DND-41 (cell line): Measurements from ENCODE around the gene ZBTB48.
A peak's percentile ranks its signal among the peaks of the same experiment; 100 is the strongest.
"Not testable (repeated sequence)": the region's sequence is repeated elsewhere in the genome, so short reads cannot be mapped to it uniquely, and the experiment has no call there.

Experiments
- ATAC-seq: fragments of 200-7000 bp; cut with Tn5 transposase; 3 replicates; pipeline ENCODE4 v1.9.1; 2021; ENCODE audit warnings: low read depth; ENCODE audit not compliant: insufficient read depth
- DNase-seq: peaks from one replicate; pipeline ENCODE4 v3.0.0-alpha.2; 2020
- H2AFZ ChIP-seq: 2 replicates; pipeline ENCODE4 v1.6.0; 2012; ENCODE audit warnings: low read depth, low read length
- H3K27ac ChIP-seq: 2 replicates; pipeline ENCODE4 v1.5.1; 2012; ENCODE audit warnings: low read length, inconsistent platforms
- H3K27me3 ChIP-seq: fragments of 200-600 bp; sonication (generic); 2 replicates; pipeline ENCODE4 v1.6.0; 2012; ENCODE audit warnings: low read length, mild to moderate bottlenecking, inconsistent platforms; ENCODE audit not compliant: insufficient read depth, poor library complexity
- H3K36me3 ChIP-seq: 2 replicates; pipeline ENCODE4 v1.5.1; 2012; ENCODE audit warnings: low read length, inconsistent platforms; ENCODE audit not compliant: insufficient read depth
- H3K4me1 ChIP-seq: 2 replicates; pipeline ENCODE4 v1.5.1; 2012; ENCODE audit warnings: mild to moderate bottlenecking, low read length; ENCODE audit not compliant: insufficient read depth
- H3K4me2 ChIP-seq: 2 replicates; pipeline ENCODE4 v1.6.0; 2012; ENCODE audit warnings: mild to moderate bottlenecking, moderate library complexity, low read length, inconsistent platforms; ENCODE audit not compliant: insufficient read depth
- H3K4me3 ChIP-seq, 2 experiments: fragments of 200-600 bp in 1 of 2; shearing (Covaris generic) in 1 of 2; 2 replicates each; pipeline ENCODE4 v1.5.1; 2012 to 2016; ENCODE audit warnings: inconsistent platforms in 2 of 2, low read length in 2 of 2, mild to moderate bottlenecking in 2 of 2, low read depth in 1 of 2, moderate library complexity in 1 of 2
- H3K79me2 ChIP-seq: 2 replicates; pipeline ENCODE4 v1.6.0; 2012; ENCODE audit warnings: low read length, inconsistent platforms; ENCODE audit not compliant: insufficient read depth
- H3K9ac ChIP-seq: 2 replicates; pipeline ENCODE4 v1.6.0; 2012; ENCODE audit warnings: low read depth, mild to moderate bottlenecking, inconsistent platforms, low read length, moderate library complexity
- H3K9me3 ChIP-seq: 2 replicates; pipeline ENCODE4 v1.5.1; 2012; ENCODE audit warnings: low read length, moderate library complexity, mild to moderate bottlenecking, inconsistent platforms; ENCODE audit not compliant: insufficient read depth, severe bottlenecking
- H4K20me1 ChIP-seq: 2 replicates; pipeline ENCODE4 v1.6.0; 2012; ENCODE audit warnings: low read length; ENCODE audit not compliant: insufficient read depth
- EZH2 ChIP-seq: IDR thresholded peaks from 3 replicates; pipeline ENCODE4 v1.6.1; 2012; ENCODE audit warnings: borderline replicate concordance, low read depth, mild to moderate bottlenecking, moderate library complexity, low read length, inconsistent platforms; ENCODE audit not compliant: severe bottlenecking
- TF ChIP-seq, protein P1 (sequence below): IDR thresholded peaks from 2 replicates; pipeline ENCODE4 v1.5.1; 2012; ENCODE audit warnings: borderline replicate concordance, low read length, moderate library complexity, mild to moderate bottlenecking; ENCODE audit not compliant: poor library complexity, severe bottlenecking; ENCODE audit errors: extremely low read depth

ZBTB48 gene

DNA sequence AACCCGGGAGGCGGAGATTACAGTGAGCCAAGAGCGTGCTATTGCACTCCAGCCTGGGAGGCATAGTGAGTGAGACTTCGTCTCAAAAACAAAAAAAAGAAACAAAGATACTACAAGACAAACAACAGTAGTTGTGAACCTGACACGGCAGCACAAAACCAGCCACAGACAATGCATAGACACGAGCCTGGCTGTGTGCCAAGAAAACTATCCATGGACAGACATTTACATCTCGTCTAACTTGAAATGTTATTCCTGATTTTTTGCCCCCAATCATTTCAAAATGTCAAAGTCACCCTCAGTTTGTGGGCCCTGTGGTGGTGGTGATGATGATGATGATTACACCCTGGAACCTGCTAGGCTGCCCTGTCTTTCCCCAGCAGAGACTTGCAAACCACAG, 16.6 kb downstream of the ZBTB48 start:
- Histone ChIP-seq H3K36me3 (peaks cover 81% of the 10 kb centered on the region), H2AFZ (no peak overlapping the region), H3K9me3 (no peaks in the 10 kb centered on the region), H3K4me3 (no peak overlapping the region), H3K9ac (no peak overlapping the region), H4K20me1 (peaks cover 81% of the 10 kb centered on the region), H3K4me2 (no peak overlapping the region), H3K79me2 (peaks cover 59% of the 10 kb centered on the region), H3K27ac (no peak overlapping the region), H3K4me1 (peaks cover 41% of the 10 kb centered on the region), H3K27me3 (no peaks in the 10 kb centered on the region)
- ATAC-seq (no peak), DNase-seq (no peak)
- TF ChIP-seq EZH2 = no peak

DNA sequence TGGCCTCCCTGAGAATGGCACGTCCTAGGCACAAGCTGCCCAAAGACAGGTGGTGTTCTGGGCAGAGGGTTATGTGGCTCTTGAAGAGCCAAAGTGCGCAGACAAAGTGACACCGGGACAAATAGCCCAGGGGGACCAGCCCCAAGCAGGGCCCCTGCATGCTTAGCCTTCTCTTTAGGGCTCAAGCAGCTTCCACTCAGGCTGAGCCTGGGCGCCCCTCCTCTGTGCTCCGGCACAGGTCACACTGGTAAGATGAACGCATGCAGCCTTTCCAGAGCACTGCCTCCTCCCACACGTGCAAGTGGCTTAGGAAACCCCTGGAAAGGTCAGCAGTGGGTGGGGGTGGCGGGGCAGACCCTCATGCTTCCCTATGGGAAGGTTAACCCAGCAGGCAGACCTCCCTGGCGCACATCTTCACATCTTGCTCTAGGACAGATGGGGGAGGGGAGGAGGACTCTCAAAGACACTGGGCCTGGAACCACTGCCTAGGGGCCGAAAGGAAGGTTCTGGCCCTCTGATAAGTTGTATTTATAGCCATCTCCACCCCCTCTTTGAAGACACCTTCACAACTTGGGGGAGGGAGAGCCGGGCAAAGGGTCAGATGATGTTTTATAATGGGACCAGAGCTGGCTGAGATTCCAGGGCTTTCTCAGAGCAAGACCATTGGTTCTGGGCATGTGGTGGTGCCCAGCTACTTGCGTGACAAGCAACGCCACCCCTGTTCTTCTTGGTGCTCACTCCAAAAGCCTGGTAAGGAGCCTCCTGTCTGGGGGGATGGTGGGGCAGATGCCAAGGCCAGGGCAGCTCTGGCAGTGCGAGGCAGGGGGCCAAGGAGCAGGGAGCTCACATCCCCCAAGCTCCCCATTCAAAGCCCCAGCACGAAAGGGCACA, 17.3 kb downstream of the ZBTB48 start:
- Histone ChIP-seq H4K20me1 (peaks cover 78% of the 10 kb centered on the region), H3K27me3 (no peaks in the 10 kb centered on the region), H3K79me2 (peaks cover 67% of the 10 kb centered on the region), H3K4me3 (no peak overlapping the region), H3K9me3 (no peaks in the 10 kb centered on the region), H3K27ac (no peak overlapping the region), H3K4me2 (peak overlapping the region; percentile 42), H3K9ac (no peak overlapping the region), H3K36me3 (peaks cover 73% of the 10 kb centered on the region), H3K4me1 (peaks cover 49% of the 10 kb centered on the region), H2AFZ (no peak overlapping the region)
- TF ChIP-seq, protein P1, sequence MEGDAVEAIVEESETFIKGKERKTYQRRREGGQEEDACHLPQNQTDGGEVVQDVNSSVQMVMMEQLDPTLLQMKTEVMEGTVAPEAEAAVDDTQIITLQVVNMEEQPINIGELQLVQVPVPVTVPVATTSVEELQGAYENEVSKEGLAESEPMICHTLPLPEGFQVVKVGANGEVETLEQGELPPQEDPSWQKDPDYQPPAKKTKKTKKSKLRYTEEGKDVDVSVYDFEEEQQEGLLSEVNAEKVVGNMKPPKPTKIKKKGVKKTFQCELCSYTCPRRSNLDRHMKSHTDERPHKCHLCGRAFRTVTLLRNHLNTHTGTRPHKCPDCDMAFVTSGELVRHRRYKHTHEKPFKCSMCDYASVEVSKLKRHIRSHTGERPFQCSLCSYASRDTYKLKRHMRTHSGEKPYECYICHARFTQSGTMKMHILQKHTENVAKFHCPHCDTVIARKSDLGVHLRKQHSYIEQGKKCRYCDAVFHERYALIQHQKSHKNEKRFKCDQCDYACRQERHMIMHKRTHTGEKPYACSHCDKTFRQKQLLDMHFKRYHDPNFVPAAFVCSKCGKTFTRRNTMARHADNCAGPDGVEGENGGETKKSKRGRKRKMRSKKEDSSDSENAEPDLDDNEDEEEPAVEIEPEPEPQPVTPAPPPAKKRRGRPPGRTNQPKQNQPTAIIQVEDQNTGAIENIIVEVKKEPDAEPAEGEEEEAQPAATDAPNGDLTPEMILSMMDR = no peak
- no peak for TF ChIP-seq EZH2
- DNase-seq (no peak), ATAC-seq (no peak)

DNA sequence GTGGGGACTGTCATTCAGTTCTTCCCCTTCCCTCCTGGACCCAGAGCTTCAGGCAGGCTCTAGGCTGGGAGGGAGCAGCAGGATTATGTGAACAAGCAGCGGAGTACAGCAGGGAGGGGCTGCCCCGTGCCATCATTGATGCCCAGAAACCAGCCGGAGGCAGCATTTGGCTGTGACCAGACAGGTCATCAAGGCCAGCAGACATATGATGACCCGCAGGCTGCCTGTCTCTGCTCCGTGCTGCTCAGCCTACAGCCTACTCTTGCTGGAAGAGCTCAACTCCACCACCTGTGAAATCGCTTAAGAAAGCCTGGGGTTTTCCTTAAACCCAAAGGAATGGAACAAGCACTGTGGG, 18.0 kb downstream of the ZBTB48 start:
- H3K9me3 ChIP-seq = no peaks in the 10 kb centered on the region
- ATAC-seq = no peak
- no peaks in the 10 kb centered on the region for H3K27me3 ChIP-seq
- DNase-seq = no peak
- no peak for TF ChIP-seq EZH2
- TF ChIP-seq, protein P1 = no peak
- H3K36me3 ChIP-seq = peaks cover 67% of the 10 kb centered on the region
- H2AFZ ChIP-seq = no peak overlapping the region
- peaks cover 68% of the 10 kb centered on the region for H3K79me2 ChIP-seq
- H3K27ac ChIP-seq = no peak overlapping the region
- H4K20me1 ChIP-seq = peaks cover 72% of the 10 kb centered on the region
- H3K4me2 ChIP-seq = peak overlapping the region; percentile 42
- peaks cover 53% of the 10 kb centered on the region for H3K4me1 ChIP-seq
- H3K4me3 ChIP-seq = no peak overlapping the region
- no peak overlapping the region for H3K9ac ChIP-seq

DNA sequence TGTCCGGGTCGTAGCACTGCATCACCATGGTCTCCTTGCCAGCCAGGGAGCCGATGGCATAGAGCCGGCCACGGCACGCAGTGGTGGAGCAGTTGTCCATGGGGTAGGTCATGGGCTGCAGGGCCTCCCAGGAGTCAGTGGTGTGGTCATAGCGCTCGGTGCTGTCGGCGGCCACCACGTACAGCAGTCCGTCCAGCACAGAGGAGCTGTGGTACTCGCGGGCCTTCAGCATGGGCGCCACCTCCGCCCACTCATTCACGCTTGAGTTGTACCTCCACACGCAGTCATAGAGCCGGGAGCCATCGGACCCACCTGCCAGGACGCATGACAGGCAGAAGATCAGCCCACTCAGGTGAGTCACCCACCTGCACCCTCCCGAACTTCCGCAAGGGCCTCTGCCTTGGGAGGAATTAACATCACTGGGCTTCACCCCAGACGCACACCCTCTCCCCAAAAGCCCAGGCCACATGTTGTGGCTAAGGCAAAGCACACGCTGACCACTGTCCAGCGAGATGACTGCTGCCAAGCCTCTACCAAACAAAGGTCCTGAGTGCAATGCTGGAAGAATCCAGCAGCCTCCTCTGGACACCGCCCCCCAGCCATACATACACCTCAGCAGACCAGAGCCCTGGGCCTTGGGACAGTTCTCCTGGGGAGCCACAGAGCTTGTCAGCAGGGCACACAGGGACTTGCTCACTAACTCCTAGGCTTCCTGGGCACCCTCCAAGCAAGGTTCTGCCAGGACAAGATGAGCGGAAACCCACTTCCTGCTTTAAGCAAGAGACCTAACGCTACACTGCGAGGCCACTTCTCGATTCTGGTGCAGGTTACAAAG, 19.6 kb downstream of the ZBTB48 start:
- no peaks in the 10 kb centered on the region for H3K9me3 ChIP-seq
- peaks cover 51% of the 10 kb centered on the region for H3K36me3 ChIP-seq
- H3K4me3 ChIP-seq = peak overlapping the region in 1 of 2 experiments; percentile 56; a peak in 2 of 4 replicates
- H3K4me2 ChIP-seq = peak overlapping the region; percentile 89
- H3K9ac ChIP-seq = peak overlapping the region; percentile 44
- DNase-seq = peak; percentile 78
- TF ChIP-seq, protein P1 = no peak
- TF ChIP-seq EZH2 = no peak
- H4K20me1 ChIP-seq = peaks cover 60% of the 10 kb centered on the region
- H2AFZ ChIP-seq = no peak overlapping the region
- peaks cover 62% of the 10 kb centered on the region for H3K4me1 ChIP-seq
- peak overlapping the region; percentile 85 for H3K27ac ChIP-seq
- peak; percentile 65 for ATAC-seq
- no peaks in the 10 kb centered on the region for H3K27me3 ChIP-seq
- peaks cover 65% of the 10 kb centered on the region for H3K79me2 ChIP-seq

DNA sequence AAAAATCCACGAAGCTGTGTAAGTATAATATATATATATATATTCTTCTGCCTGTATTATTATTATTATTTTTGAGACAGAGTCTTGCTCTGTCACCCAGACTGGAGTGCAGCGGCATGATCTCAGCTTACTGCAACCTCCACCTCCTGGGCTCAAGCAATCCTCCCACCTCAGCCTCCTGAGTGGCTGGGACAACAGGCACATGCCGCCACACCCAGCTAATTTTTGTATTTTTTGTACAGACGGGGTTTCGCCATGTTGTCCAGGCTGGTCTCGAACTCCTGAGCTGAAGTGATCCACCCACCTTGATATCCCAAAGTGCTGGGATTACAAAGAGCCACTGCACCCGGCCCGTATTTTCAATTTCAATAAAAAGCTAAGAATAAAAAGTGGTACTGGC, 20.2 kb downstream of the ZBTB48 start:
- not testable (repeated sequence) for DNase-seq, H2AFZ ChIP-seq, H3K27me3 ChIP-seq, ATAC-seq, H3K9me3 ChIP-seq
- H3K4me1 ChIP-seq = peaks cover 62% of the 10 kb centered on the region
- peak overlapping the region; percentile 89 for H3K4me2 ChIP-seq
- peak overlapping the region; percentile 52 to 84; a peak in 3 of 4 replicates for H3K4me3 ChIP-seq
- H3K27ac ChIP-seq = peak overlapping the region; percentile 85
- H3K9ac ChIP-seq = peak overlapping the region; percentile 68
- peaks cover 65% of the 10 kb centered on the region for H3K79me2 ChIP-seq
- H3K36me3 ChIP-seq = peaks cover 46% of the 10 kb centered on the region
- H4K20me1 ChIP-seq = peaks cover 58% of the 10 kb centered on the region
